Measurements from ENCODE around the gene MTMR12. TPM values are rescaled to one million over a fixed set of nuclear protein-coding genes. Genes with fewer than 3 reads are reported as not detected.

The MTMR12 gene
- total RNA-seq, 1 experiment from 2014 or later = 42.7 TPM

GRCh38 chr5:32332966-32333365 lies 20.2 kb upstream of the MTMR12 start:
- ATAC-seq (no peak), DNase-seq (ENCODE audit: low spot score) (no peak)
- peaks cover 11% of the 10 kb centered on the region for H3K4me1 Mint-ChIP-seq
- no peak for TF ChIP-seq ELF4 (CRISPR knock-in tag; IDR thresholded peaks at IDR 0.05; ENCODE audit: low read depth)
- TF ChIP-seq PRDM15 (CRISPR knock-in tag; IDR thresholded peaks at IDR 0.05) = no peak
- TF ChIP-seq ZNF512 (CRISPR knock-in tag; IDR thresholded peaks at IDR 0.05; ENCODE audit: borderline replicate concordance) = no peak
- TF ChIP-seq ZSCAN18 (CRISPR knock-in tag; IDR thresholded peaks at IDR 0.05) = no peak
- TF ChIP-seq SOX15 (CRISPR knock-in tag; IDR thresholded peaks at IDR 0.05) = no peak
- no peak for TF ChIP-seq PRRX2 (CRISPR knock-in tag; IDR thresholded peaks at IDR 0.05)
- TF ChIP-seq E2F1 (CRISPR knock-in tag; IDR thresholded peaks at IDR 0.05) = no peak
- TF ChIP-seq FOXJ3 (CRISPR knock-in tag; IDR thresholded peaks at IDR 0.05; ENCODE audit: borderline replicate concordance) = no peak
- no peak for TF ChIP-seq SP1 (CRISPR knock-in tag; conservative IDR thresholded peaks at IDR 0.05)
- TF ChIP-seq ZNF671 (CRISPR knock-in tag; IDR thresholded peaks at IDR 0.05) = no peak
- TF ChIP-seq ZNF121 (CRISPR knock-in tag; IDR thresholded peaks at IDR 0.05) = no peak
- no peak for TF ChIP-seq MLX (CRISPR knock-in tag; IDR thresholded peaks at IDR 0.05)
- TF ChIP-seq CDX4 (CRISPR knock-in tag; IDR thresholded peaks at IDR 0.05; ENCODE audit: borderline replicate concordance) = no peak
- no peak for TF ChIP-seq FOXP4 (CRISPR knock-in tag; IDR thresholded peaks at IDR 0.05)
- TF ChIP-seq ZNF532 (CRISPR knock-in tag; IDR thresholded peaks at IDR 0.05; ENCODE audit: borderline replicate concordance) = no peak
- TF ChIP-seq HMGXB4 (CRISPR knock-in tag; IDR thresholded peaks at IDR 0.05) = no peak
- no peak for TF ChIP-seq MAX (CRISPR knock-in tag; IDR thresholded peaks at IDR 0.05)
- no peak for TF ChIP-seq FOXK1 (CRISPR knock-in tag; IDR thresholded peaks at IDR 0.05)
- TF ChIP-seq SMAD4 (CRISPR knock-in tag; IDR thresholded peaks at IDR 0.05) = no peak
- no peak for TF ChIP-seq NR2C2 (CRISPR knock-in tag; IDR thresholded peaks at IDR 0.05)
- peaks cover 3% of the 10 kb centered on the region; the same call in 1 of the 2 replicates for H3K27me3 Mint-ChIP-seq (ENCODE audit: low read depth)
- H3K4me3 Mint-ChIP-seq = no peak overlapping the region
- ChIA-PET POLR2A (no interaction called here), CTCF (no interaction called here)
- H3K9me3 Mint-ChIP-seq = peaks cover 37% of the 10 kb centered on the region
- H3K36me3 Mint-ChIP-seq = peaks cover 31% of the 10 kb centered on the region
- H3K27ac Mint-ChIP-seq = no peak overlapping the region

Data from WTC11 (cell line).